ENCODE data around the gene RUFY4.

GRCh38 chr2:218043701-218044109, 25.3 kb upstream of the RUFY4 start:
- TF ChIP-seq POLR2A (IDR thresholded peaks at IDR 0.05; ENCODE audit: low read depth, low read length) (no peak), CTCF (IDR thresholded peaks at IDR 0.05; ENCODE audit: extremely low read depth in 1 of 2, insufficient read depth in 1 of 2, low read depth in 1 of 2, low read length in 2 of 2) (no peak), MAX (IDR thresholded peaks at IDR 0.05; ENCODE audit: insufficient read depth, insufficient read length) (no peak), GATA2 (IDR thresholded peaks at IDR 0.05; ENCODE audit: insufficient read depth, insufficient read length, low read depth, low read length) (no peak), POLR2AphosphoS5 (IDR thresholded peaks at IDR 0.05; ENCODE audit: insufficient read depth, low read depth, low read length) (no peak), EZH2 (IDR thresholded peaks at IDR 0.05; ENCODE audit: borderline replicate concordance, low read depth, low read length, severe bottlenecking) (no peak), FOS (IDR thresholded peaks at IDR 0.05; ENCODE audit: borderline replicate concordance, insufficient read depth, low read length) (no peak), JUN (IDR thresholded peaks at IDR 0.05; ENCODE audit: borderline replicate concordance, insufficient read depth, insufficient read length, low read depth) (no peak)

Data from endothelial cell of umbilical vein (primary cell).